Skeletal muscle cell (primary cell): ENCODE results near the gene WDFY1.
"Not testable (repeated sequence)": the region's sequence is repeated elsewhere in the genome, so short reads cannot be mapped to it uniquely, and the experiment has no call there.

Source experiments
- DNase-seq: peaks from one replicate; pipeline ENCODE4 v3.0.0-alpha.2; 2010; ENCODE audit warnings: low read depth
- H3K4me3 ChIP-seq: 2 replicates; pipeline ENCODE4 v1.5.1; 2011; ENCODE audit warnings: low read depth, mild to moderate bottlenecking, control low read depth, low read length, moderate library complexity

The WDFY1 gene

GRCh38 chr2:223901854-223902253 is 43.3 kb downstream of the WDFY1 start:
- no peak for DNase-seq
- no peak overlapping the region for H3K4me3 ChIP-seq

GRCh38 chr2:223901311-223901710 is 43.8 kb downstream of the WDFY1 start:
- no peak for DNase-seq
- H3K4me3 ChIP-seq = no peak overlapping the region

- no peak for DNase-seq
Measured at GRCh38 chr2:223900531-223900930, 44.6 kb downstream of the WDFY1 start.

GRCh38 chr2:223900066-223900465 is 45.1 kb downstream of the WDFY1 start:
- no peak for DNase-seq

More at GRCh38 chr2:223900531-223900930, 44.6 kb downstream of the WDFY1 start:
- no peak overlapping the region for H3K4me3 ChIP-seq

GRCh38 chr2:223897669-223898330 is 47.3 kb downstream of the WDFY1 start:
- DNase-seq = no peak
- no peak overlapping the region for H3K4me3 ChIP-seq

More at GRCh38 chr2:223900066-223900465, 45.1 kb downstream of the WDFY1 start:
- H3K4me3 ChIP-seq = no peak overlapping the region

GRCh38 chr2:223896833-223897311 is 48.3 kb downstream of the WDFY1 start:
- H3K4me3 ChIP-seq = no peak overlapping the region
- no peak for DNase-seq

GRCh38 chr2:223894968-223895367 is 50.2 kb downstream of the WDFY1 start:
- no peak overlapping the region for H3K4me3 ChIP-seq
- DNase-seq = no peak

GRCh38 chr2:223894009-223894408 is 51.1 kb downstream of the WDFY1 start:
- no peak for DNase-seq
- no peak overlapping the region for H3K4me3 ChIP-seq

GRCh38 chr2:223890721-223891120 is 54.4 kb downstream of the WDFY1 start:
- DNase-seq = no peak
- no peak overlapping the region for H3K4me3 ChIP-seq

GRCh38 chr2:223889229-223889628 is 55.9 kb downstream of the WDFY1 start:
- no peak for DNase-seq
- no peak overlapping the region for H3K4me3 ChIP-seq

GRCh38 chr2:223888251-223888650 is 56.9 kb downstream of the WDFY1 start:
- H3K4me3 ChIP-seq = no peak overlapping the region
- DNase-seq = no peak

- DNase-seq = peak; percentile 7
Measured at GRCh38 chr2:223887127-223887526, 58.0 kb downstream of the WDFY1 start.

GRCh38 chr2:223886726-223887125 is 58.4 kb downstream of the WDFY1 start:
- H3K4me3 ChIP-seq = no peak overlapping the region
- DNase-seq = no peak

More at GRCh38 chr2:223887127-223887526, 58.0 kb downstream of the WDFY1 start:
- no peak overlapping the region for H3K4me3 ChIP-seq

GRCh38 chr2:223884399-223884798 is 60.7 kb downstream of the WDFY1 start:
- DNase-seq = no peak
- H3K4me3 ChIP-seq = no peak overlapping the region

GRCh38 chr2:223882715-223883114 is 62.4 kb downstream of the WDFY1 start:
- H3K4me3 ChIP-seq = no peak overlapping the region
- DNase-seq = no peak

- DNase-seq = no peak
- H3K4me3 ChIP-seq = no peak overlapping the region
Measured at GRCh38 chr2:223880796-223881195, 64.3 kb downstream of the WDFY1 start.

GRCh38 chr2:223877721-223878410 is 67.3 kb downstream of the WDFY1 start:
- H3K4me3 ChIP-seq = no peak overlapping the region
- no peak for DNase-seq

GRCh38 chr2:223873672-223874071 is 71.5 kb downstream of the WDFY1 start:
- no peak for DNase-seq
- H3K4me3 ChIP-seq = no peak overlapping the region

- not testable (repeated sequence) for DNase-seq, H3K4me3 ChIP-seq
Measured at GRCh38 chr2:223872772-223873171, 72.4 kb downstream of the WDFY1 start.

- DNase-seq, H3K4me3 ChIP-seq: not testable (repeated sequence)
Measured at GRCh38 chr2:223871661-223872060, 73.5 kb downstream of the WDFY1 start.
